ENCODE results near the gene ACTN4.

- TF ChIP-seq POLR2A (IDR thresholded peaks at IDR 0.05; ENCODE audit: low read depth, low read length): no peak
- TF ChIP-seq CTCF (conservative IDR thresholded peaks at IDR 0.05; ENCODE audit: low read depth, low read length): no peak
- TF ChIP-seq MAZ (IDR thresholded peaks at IDR 0.05; ENCODE audit: borderline replicate concordance, low read depth, low read length): no peak
- no peak for TF ChIP-seq BHLHE40 (IDR thresholded peaks at IDR 0.05; ENCODE audit: low read depth, low read length)
- TF ChIP-seq RCOR1 (IDR thresholded peaks at IDR 0.05; ENCODE audit: insufficient replicate concordance, low read length): no peak
- no peak for TF ChIP-seq FOS (IDR thresholded peaks at IDR 0.05; ENCODE audit: low read depth, low read length)
- no peak for TF ChIP-seq RAD21 (IDR thresholded peaks at IDR 0.05; ENCODE audit: low read length)
- TF ChIP-seq USF2 (IDR thresholded peaks at IDR 0.05; ENCODE audit: low read depth, low read length): no peak
- TF ChIP-seq ELK1 (IDR thresholded peaks at IDR 0.05; ENCODE audit: borderline replicate concordance, low read depth, low read length): no peak
- TF ChIP-seq MXI1 (IDR thresholded peaks at IDR 0.05; ENCODE audit: borderline replicate concordance, low read depth, low read length): no peak
- no peak for TF ChIP-seq NFE2L2 (IDR thresholded peaks at IDR 0.05; ENCODE audit: low read depth, low read length)
- TF ChIP-seq CEBPB (IDR thresholded peaks at IDR 0.05; ENCODE audit: low read depth, low read length): no peak
Observed at GRCh38 chr19:38663957-38664502, 16.6 kb downstream of the ACTN4 start.

All from IMR-90 (cell line).